Neural crest cell (in vitro differentiated cells): Measurements from ENCODE around the gene MAN2B2. TPM values are rescaled to one million over a fixed set of nuclear protein-coding genes. Genes with fewer than 3 reads are reported as not detected.
"Not testable (repeated sequence)": the region's sequence is repeated elsewhere in the genome, so short reads cannot be mapped to it uniquely, and the experiment has no call there.

Source experiments
- DNase-seq: peaks from one replicate; pipeline ENCODE4 v3.0.0; 2021; ENCODE audit warnings: low read depth, mixed read lengths, low spot score
- H3K27ac Mint-ChIP-seq: one replicate; pipeline ENCODE4 v1.8.0; 2021; ENCODE audit warnings: mild to moderate bottlenecking, mixed read lengths; ENCODE audit not compliant: unreplicated experiment
- H3K27me3 Mint-ChIP-seq: 2 replicates; pipeline ENCODE4 v1.8.0; 2021; ENCODE audit warnings: low read depth, mild to moderate bottlenecking, mixed read lengths
- H3K36me3 Mint-ChIP-seq: 2 replicates; pipeline ENCODE4 v1.8.0; 2021; ENCODE audit warnings: low read depth, mild to moderate bottlenecking, mixed read lengths
- H3K4me1 Mint-ChIP-seq: 2 replicates; pipeline ENCODE4 v1.8.0; 2021; ENCODE audit warnings: mixed read lengths
- H3K4me3 Mint-ChIP-seq: one replicate; pipeline ENCODE4 v1.8.0; 2021; ENCODE audit warnings: mild to moderate bottlenecking, mixed read lengths
- H3K9me3 Mint-ChIP-seq: 2 replicates; pipeline ENCODE4 v1.8.0; 2021; ENCODE audit warnings: mixed read lengths
- total RNA-seq: library from RNA; stranded (reverse); gene quantifications from 2 replicates; pipeline ENCODE4 v1.2.1, GENCODE V29; 2021
- TF ChIP-seq, protein P1 (sequence below): fragments of 200-600 bp; sonication (generic); conservative IDR thresholded peaks from 2 replicates; pipeline ENCODE4 v1.5.0; 2021; ENCODE audit warnings: antibody characterized with exemption, mild to moderate bottlenecking

MAN2B2 gene
- total RNA-seq, 1 donor from 2014 or later = 9.4 TPM

DNA sequence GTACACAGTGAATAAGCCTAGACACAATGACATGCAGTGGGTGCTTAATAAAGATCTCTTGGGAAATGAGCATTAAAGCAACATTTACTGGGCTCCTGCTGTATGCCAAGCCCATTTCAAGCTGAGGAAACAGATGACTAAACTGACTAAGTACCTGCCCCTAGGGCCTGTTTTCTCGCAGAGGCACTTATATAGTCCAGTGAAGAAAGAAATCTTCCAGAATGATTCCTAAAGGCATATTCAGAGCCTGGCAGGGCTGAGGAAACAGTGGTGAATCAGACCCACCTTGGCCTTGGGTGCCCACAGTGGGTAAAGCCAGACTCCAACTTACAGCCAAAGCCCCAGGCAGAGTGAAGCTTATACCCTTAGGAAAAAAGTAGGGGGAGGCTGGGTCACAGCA, 96.7 kb downstream of the MAN2B2 start:
- no peaks in the 10 kb centered on the region for H3K27me3 Mint-ChIP-seq
- H3K36me3 Mint-ChIP-seq = peaks cover 17% of the 10 kb centered on the region
- H3K27ac Mint-ChIP-seq = no peak overlapping the region
- H3K4me3 Mint-ChIP-seq = peak overlapping the region; percentile 63
- H3K4me1 Mint-ChIP-seq = peaks cover 32% of the 10 kb centered on the region
- DNase-seq = no peak
- TF ChIP-seq, protein P1, sequence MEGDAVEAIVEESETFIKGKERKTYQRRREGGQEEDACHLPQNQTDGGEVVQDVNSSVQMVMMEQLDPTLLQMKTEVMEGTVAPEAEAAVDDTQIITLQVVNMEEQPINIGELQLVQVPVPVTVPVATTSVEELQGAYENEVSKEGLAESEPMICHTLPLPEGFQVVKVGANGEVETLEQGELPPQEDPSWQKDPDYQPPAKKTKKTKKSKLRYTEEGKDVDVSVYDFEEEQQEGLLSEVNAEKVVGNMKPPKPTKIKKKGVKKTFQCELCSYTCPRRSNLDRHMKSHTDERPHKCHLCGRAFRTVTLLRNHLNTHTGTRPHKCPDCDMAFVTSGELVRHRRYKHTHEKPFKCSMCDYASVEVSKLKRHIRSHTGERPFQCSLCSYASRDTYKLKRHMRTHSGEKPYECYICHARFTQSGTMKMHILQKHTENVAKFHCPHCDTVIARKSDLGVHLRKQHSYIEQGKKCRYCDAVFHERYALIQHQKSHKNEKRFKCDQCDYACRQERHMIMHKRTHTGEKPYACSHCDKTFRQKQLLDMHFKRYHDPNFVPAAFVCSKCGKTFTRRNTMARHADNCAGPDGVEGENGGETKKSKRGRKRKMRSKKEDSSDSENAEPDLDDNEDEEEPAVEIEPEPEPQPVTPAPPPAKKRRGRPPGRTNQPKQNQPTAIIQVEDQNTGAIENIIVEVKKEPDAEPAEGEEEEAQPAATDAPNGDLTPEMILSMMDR = no peak
- no peaks in the 10 kb centered on the region for H3K9me3 Mint-ChIP-seq

DNA sequence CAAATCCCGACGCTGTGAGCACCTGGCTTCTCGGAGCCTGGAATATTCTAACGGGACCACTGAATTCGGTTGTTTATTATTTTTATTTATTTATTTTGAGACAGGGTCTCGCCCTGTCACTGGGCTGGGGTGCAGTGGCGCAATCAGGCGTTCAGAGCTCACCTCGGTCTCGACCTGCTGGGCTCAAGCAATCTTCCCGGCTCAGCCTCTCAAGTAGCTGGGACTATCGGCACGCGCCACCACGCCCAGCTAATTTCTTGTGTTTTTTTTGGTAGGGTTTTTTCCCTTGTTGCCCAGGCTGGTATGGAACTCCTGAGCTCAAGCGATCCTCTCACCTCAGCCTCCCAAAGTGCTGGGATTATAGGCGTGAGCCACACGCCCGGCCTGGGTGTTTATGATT, 97.1 kb downstream of the MAN2B2 start:
- no peaks in the 10 kb centered on the region for H3K27me3 Mint-ChIP-seq
- DNase-seq = no peak
- no peaks in the 10 kb centered on the region for H3K9me3 Mint-ChIP-seq
- H3K4me1 Mint-ChIP-seq = peaks cover 35% of the 10 kb centered on the region
- H3K27ac Mint-ChIP-seq = no peak overlapping the region
- H3K4me3 Mint-ChIP-seq = peak overlapping the region; percentile 63
- TF ChIP-seq, protein P1 = no peak
- peaks cover 19% of the 10 kb centered on the region for H3K36me3 Mint-ChIP-seq

DNA sequence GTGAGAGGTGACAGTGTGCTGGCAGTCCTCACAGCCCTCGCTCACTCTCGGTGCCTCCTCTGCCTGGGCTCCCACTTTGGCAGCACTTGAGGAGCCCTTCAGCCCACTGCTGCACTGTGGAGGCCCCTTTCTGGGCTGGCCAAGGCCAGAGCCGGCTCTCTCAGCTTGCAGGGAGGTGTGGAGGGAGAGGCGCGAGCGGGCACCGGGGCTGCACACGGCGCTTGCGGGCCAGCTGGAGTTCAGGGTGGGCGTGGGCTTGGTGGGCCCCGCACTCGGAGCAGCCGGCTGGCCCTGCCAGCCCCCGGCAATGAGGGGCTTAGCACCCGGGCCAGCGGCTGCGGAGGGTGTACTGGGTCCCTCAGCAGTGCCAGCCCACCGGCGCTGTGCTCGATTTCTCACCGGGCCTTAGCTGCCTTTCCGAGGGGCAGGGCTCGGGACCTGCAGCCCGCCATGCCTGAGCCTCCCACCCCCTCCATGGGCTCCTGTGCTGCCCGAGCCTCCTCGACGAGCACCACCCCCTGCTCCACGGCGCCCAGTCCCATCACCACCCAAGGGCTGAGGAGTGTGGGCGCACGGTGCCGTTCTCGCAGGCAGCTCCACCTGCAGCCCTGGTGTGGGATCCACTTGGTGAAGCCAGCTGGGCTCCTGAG, 97.7 kb downstream of the MAN2B2 start:
- not testable (repeated sequence) for H3K27ac Mint-ChIP-seq, H3K27me3 Mint-ChIP-seq, DNase-seq, H3K4me3 Mint-ChIP-seq, H3K9me3 Mint-ChIP-seq
- Mint-ChIP-seq H3K4me1 (peaks cover 41% of the 10 kb centered on the region), H3K36me3 (peaks cover 22% of the 10 kb centered on the region)

Other genes starting within 250 kb of the MAN2B2 start
- gene PPP2R2C, start 102.6 kb upstream of the MAN2B2 start, total RNA-seq = 0.32 and 0.35 TPM in 2 replicates
- 317 and 325 TPM in 2 replicates for gene MRFAP1, start 65.5 kb downstream of the MAN2B2 start, total RNA-seq
- not detected in 2 replicates for gene S100P, start 118.7 kb downstream of the MAN2B2 start, total RNA-seq
- gene MRFAP1L1, start 134.7 kb downstream of the MAN2B2 start, total RNA-seq = 70.4 and 74.0 TPM in 2 replicates
- 23.8 and 25.1 TPM in 2 replicates for gene BLOC1S4, start 141.0 kb downstream of the MAN2B2 start, total RNA-seq
- gene KIAA0232, start 207.5 kb downstream of the MAN2B2 start, total RNA-seq = 40.1 and 41.7 TPM in 2 replicates